Hepatocyte (in vitro differentiated cells): Measurements from ENCODE around the gene GALNT17.

ENCODE experiments used
- EZH2 ChIP-seq: fragments of 200-600 bp; sonication (generic); IDR thresholded peaks from 2 replicates; pipeline ENCODE4 v1.6.1; 2016; ENCODE audit warnings: antibody characterized with exemption, mild to moderate bottlenecking, borderline replicate concordance
- TF ChIP-seq, protein P1 (sequence below): fragments of 200-600 bp; sonication (generic); IDR thresholded peaks from 2 replicates; pipeline ENCODE4 v1.5.1; 2016; ENCODE audit warnings: antibody characterized with exemption, mild to moderate bottlenecking; ENCODE audit not compliant: poor library complexity

DNA sequence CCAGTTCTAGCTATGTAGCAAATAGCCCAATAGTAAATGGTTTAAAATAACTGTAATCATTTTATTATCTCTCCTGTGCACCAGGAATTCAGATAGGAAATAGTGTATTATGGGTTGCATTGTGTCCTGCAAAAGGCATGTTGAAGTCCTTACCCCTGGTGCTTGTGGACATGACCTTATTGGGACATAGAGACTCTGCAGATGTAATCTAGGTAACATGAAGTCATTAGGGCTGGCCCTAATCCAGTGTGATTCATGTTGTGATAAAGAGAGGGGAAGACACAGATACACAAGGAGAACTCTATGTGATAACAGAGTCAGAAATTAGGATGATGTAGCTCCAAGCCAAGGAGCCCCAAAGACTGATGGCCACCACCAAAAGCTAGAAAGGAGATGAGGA is 462.8 kb downstream of the GALNT17 start:
- TF ChIP-seq, protein P1, sequence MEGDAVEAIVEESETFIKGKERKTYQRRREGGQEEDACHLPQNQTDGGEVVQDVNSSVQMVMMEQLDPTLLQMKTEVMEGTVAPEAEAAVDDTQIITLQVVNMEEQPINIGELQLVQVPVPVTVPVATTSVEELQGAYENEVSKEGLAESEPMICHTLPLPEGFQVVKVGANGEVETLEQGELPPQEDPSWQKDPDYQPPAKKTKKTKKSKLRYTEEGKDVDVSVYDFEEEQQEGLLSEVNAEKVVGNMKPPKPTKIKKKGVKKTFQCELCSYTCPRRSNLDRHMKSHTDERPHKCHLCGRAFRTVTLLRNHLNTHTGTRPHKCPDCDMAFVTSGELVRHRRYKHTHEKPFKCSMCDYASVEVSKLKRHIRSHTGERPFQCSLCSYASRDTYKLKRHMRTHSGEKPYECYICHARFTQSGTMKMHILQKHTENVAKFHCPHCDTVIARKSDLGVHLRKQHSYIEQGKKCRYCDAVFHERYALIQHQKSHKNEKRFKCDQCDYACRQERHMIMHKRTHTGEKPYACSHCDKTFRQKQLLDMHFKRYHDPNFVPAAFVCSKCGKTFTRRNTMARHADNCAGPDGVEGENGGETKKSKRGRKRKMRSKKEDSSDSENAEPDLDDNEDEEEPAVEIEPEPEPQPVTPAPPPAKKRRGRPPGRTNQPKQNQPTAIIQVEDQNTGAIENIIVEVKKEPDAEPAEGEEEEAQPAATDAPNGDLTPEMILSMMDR = no peak
- TF ChIP-seq EZH2 = no peak
